Stimulated activated CD8-positive, alpha-beta memory T cell treated with anti-CD3 and anti-CD28 coated beads, Interleukin-15, amount 100 ng/mL, for 1 hour (primary cell): ENCODE data around the gene CDH4.

Experiments used
- DNase-seq: peaks from one replicate; pipeline ENCODE4 v3.0.0-alpha.2; 2020; ENCODE audit warnings: low read depth

Gene CDH4

GRCh38 chr20:61537239-61538182 lies 285.4 kb downstream of the CDH4 start:
- no peak for DNase-seq

- no peak for DNase-seq
These were observed 286.3 kb downstream of the CDH4 start for GRCh38 chr20:61538183-61538942.

GRCh38 chr20:61538943-61539265 lies 286.8 kb downstream of the CDH4 start:
- no peak for DNase-seq

GRCh38 chr20:61539706-61540360 lies 287.8 kb downstream of the CDH4 start:
- no peak for DNase-seq

GRCh38 chr20:61541537-61541936 lies 289.5 kb downstream of the CDH4 start:
- DNase-seq = no peak

GRCh38 chr20:61543086-61543485 lies 291.0 kb downstream of the CDH4 start:
- DNase-seq = no peak

- no peak for DNase-seq
These were observed 292.1 kb downstream of the CDH4 start for GRCh38 chr20:61543931-61544745.

GRCh38 chr20:61544910-61545889 lies 293.1 kb downstream of the CDH4 start:
- no peak for DNase-seq

GRCh38 chr20:61546641-61547040 lies 294.6 kb downstream of the CDH4 start:
- no peak for DNase-seq

GRCh38 chr20:61548069-61548468 lies 296.0 kb downstream of the CDH4 start:
- DNase-seq = no peak

GRCh38 chr20:61549865-61550264 lies 297.8 kb downstream of the CDH4 start:
- DNase-seq = no peak

GRCh38 chr20:61551401-61551800 lies 299.3 kb downstream of the CDH4 start:
- no peak for DNase-seq

- no peak for DNase-seq
These were observed 302.6 kb downstream of the CDH4 start for GRCh38 chr20:61554617-61555016.

GRCh38 chr20:61555566-61555965 lies 303.5 kb downstream of the CDH4 start:
- DNase-seq = no peak

- DNase-seq = no peak
These were observed 304.1 kb downstream of the CDH4 start for GRCh38 chr20:61556111-61556510.

GRCh38 chr20:61556673-61557072 lies 304.6 kb downstream of the CDH4 start:
- no peak for DNase-seq

- DNase-seq = no peak
These were observed 305.6 kb downstream of the CDH4 start for GRCh38 chr20:61557621-61558020.

GRCh38 chr20:61558726-61559125 lies 306.7 kb downstream of the CDH4 start:
- no peak for DNase-seq

- DNase-seq = no peak
These were observed 307.8 kb downstream of the CDH4 start for GRCh38 chr20:61559706-61560315.

GRCh38 chr20:61560361-61560853 lies 308.3 kb downstream of the CDH4 start:
- no peak for DNase-seq
